Hepatocyte (in vitro differentiated cells): ENCODE results near the gene FANCD2. TPM values are rescaled to one million over a fixed set of nuclear protein-coding genes. Genes with fewer than 3 reads are reported as not detected.

Experiments used
- DNase-seq: peaks from one replicate; pipeline ENCODE4 v3.0.0-alpha.2; 2016; ENCODE audit warnings: low spot score
- H2AFZ ChIP-seq: fragments of 200-600 bp; sonication (generic); 2 replicates; pipeline ENCODE4 v1.6.0; 2016; ENCODE audit warnings: antibody characterized with exemption, mild to moderate bottlenecking
- H3K27ac ChIP-seq: fragments of 200-600 bp; sonication (generic); 2 replicates; pipeline ENCODE4 v1.5.1; 2016; ENCODE audit warnings: mild to moderate bottlenecking
- H3K27me3 ChIP-seq: fragments of 200-600 bp; sonication (generic); 2 replicates; pipeline ENCODE4 v1.6.1; 2016
- H3K36me3 ChIP-seq: fragments of 200-600 bp; sonication (generic); replicated peaks from 2 replicates; pipeline ENCODE4 v1.5.1; 2016; ENCODE audit warnings: low read depth; ENCODE audit not compliant: insufficient read depth
- H3K4me1 ChIP-seq: fragments of 200-600 bp; sonication (generic); 2 replicates; pipeline ENCODE4 v1.5.1; 2016; ENCODE audit warnings: mild to moderate bottlenecking, moderate library complexity; ENCODE audit not compliant: insufficient read depth
- H3K4me2 ChIP-seq: fragments of 200-600 bp; sonication (generic); 2 replicates; pipeline ENCODE4 v1.6.0; 2016
- H3K4me3 ChIP-seq: fragments of 200-600 bp; sonication (generic); 2 replicates; pipeline ENCODE4 v1.5.1; 2016; ENCODE audit warnings: mild to moderate bottlenecking
- H3K79me2 ChIP-seq: fragments of 200-600 bp; sonication (generic); 2 replicates; pipeline ENCODE4 v1.6.0; 2017; ENCODE audit warnings: mild to moderate bottlenecking
- H3K9me2 ChIP-seq: fragments of 200-600 bp; sonication (generic); replicated peaks from 2 replicates; pipeline ENCODE4 v1.6.0; 2017; ENCODE audit warnings: mild to moderate bottlenecking; ENCODE audit not compliant: insufficient read depth
- H3K9me3 ChIP-seq: fragments of 200-600 bp; sonication (generic); 2 replicates; pipeline ENCODE4 v1.5.1; 2016; ENCODE audit warnings: low read depth, mild to moderate bottlenecking
- H4K20me1 ChIP-seq: fragments of 200-600 bp; sonication (generic); 2 replicates; pipeline ENCODE4 v1.6.0; 2016; ENCODE audit warnings: mild to moderate bottlenecking; ENCODE audit not compliant: insufficient read depth, poor library complexity, severe bottlenecking
- EZH2 ChIP-seq: fragments of 200-600 bp; sonication (generic); IDR thresholded peaks from 2 replicates; pipeline ENCODE4 v1.6.1; 2016; ENCODE audit warnings: antibody characterized with exemption, mild to moderate bottlenecking, borderline replicate concordance
- EZH2phosphoT487 ChIP-seq: fragments of 200-600 bp; sonication (generic); IDR thresholded peaks from one replicate; pipeline ENCODE4 v1.6.1; 2018; ENCODE audit warnings: antibody characterized with exemption, mild to moderate bottlenecking, low read depth, moderate library complexity; ENCODE audit not compliant: unreplicated experiment, severe bottlenecking
- WGBS: methylation state at CpG from one replicate; pipeline ENCODE4 v1.1.6; 2016; ENCODE audit warnings: low lambda C conversion rate; ENCODE audit errors: missing lambda C conversion rate; 5-methylcytosine and 5-hydroxymethylcytosine counted together
- polyA plus RNA-seq: library from polyadenylated mRNA; unstranded; fragments of >200 nt; fragmentation: Nextera tagmentation; extraction: Ambion mirVana; gene quantifications from 2 replicates; pipeline ENCODE4 v1.2.1, GENCODE V29; 2016
- total RNA-seq: library from RNA; depleted of rRNA; stranded (reverse); fragments of >200 nt; gene quantifications from 2 replicates; pipeline ENCODE4 v1.2.3, GENCODE V29; 2014
- TF ChIP-seq, protein P1 (sequence below): fragments of 200-600 bp; sonication (generic); IDR thresholded peaks from 2 replicates; pipeline ENCODE4 v1.5.1; 2016; ENCODE audit warnings: antibody characterized with exemption, mild to moderate bottlenecking; ENCODE audit not compliant: poor library complexity

Gene FANCD2
- total and polyA plus RNA-seq, 2 experiments from 2014 or later = 5.3 to 8.8 TPM

DNA sequence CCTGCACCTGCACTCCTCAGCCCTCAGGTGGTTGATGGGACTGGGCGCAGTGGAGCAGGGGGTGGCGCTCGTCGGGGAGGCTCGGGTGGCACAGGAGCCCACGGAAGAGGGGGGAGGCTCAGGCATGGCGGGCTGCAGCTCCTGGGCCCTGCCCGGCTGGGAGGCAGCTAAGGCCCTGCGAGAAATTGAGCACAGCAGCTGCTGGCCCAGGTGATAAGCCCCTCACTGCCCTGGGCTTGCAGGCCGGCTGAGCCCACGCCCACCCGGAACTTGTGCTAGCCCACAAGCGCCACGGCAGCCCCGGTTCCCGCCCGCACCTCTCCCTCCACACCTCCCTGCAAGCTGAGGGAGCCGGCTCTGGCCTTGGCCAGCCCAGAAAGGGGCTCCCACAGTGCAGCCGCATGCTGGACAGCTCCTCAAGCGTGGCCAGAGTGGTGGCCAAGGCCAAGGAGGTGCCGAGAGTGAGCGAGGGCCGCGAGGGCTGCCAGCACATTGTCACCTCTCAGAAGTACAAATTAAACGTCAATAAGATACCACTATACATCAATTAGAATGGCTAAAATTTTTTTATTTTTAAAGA, 110.3 kb downstream of the FANCD2 start:
- no peaks in the 10 kb centered on the region for H3K4me1 ChIP-seq
- no peaks in the 10 kb centered on the region for H3K36me3 ChIP-seq
- H4K20me1 ChIP-seq = no peaks in the 10 kb centered on the region
- no peak overlapping the region for H3K4me3 ChIP-seq
- WGBS = 96% methylated on average over 25 of the region's 25 CpGs
- no peak for DNase-seq
- H3K4me2 ChIP-seq = no peak overlapping the region
- no peak for TF ChIP-seq EZH2phosphoT487
- TF ChIP-seq, protein P1, sequence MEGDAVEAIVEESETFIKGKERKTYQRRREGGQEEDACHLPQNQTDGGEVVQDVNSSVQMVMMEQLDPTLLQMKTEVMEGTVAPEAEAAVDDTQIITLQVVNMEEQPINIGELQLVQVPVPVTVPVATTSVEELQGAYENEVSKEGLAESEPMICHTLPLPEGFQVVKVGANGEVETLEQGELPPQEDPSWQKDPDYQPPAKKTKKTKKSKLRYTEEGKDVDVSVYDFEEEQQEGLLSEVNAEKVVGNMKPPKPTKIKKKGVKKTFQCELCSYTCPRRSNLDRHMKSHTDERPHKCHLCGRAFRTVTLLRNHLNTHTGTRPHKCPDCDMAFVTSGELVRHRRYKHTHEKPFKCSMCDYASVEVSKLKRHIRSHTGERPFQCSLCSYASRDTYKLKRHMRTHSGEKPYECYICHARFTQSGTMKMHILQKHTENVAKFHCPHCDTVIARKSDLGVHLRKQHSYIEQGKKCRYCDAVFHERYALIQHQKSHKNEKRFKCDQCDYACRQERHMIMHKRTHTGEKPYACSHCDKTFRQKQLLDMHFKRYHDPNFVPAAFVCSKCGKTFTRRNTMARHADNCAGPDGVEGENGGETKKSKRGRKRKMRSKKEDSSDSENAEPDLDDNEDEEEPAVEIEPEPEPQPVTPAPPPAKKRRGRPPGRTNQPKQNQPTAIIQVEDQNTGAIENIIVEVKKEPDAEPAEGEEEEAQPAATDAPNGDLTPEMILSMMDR = no peak
- TF ChIP-seq EZH2 = no peak
- no peaks in the 10 kb centered on the region for H3K27me3 ChIP-seq
- H2AFZ ChIP-seq = no peak overlapping the region
- no peak overlapping the region for H3K27ac ChIP-seq
- H3K9me3 ChIP-seq = no peaks in the 10 kb centered on the region
- H3K79me2 ChIP-seq = no peaks in the 10 kb centered on the region
- no peaks in the 10 kb centered on the region for H3K9me2 ChIP-seq

DNA sequence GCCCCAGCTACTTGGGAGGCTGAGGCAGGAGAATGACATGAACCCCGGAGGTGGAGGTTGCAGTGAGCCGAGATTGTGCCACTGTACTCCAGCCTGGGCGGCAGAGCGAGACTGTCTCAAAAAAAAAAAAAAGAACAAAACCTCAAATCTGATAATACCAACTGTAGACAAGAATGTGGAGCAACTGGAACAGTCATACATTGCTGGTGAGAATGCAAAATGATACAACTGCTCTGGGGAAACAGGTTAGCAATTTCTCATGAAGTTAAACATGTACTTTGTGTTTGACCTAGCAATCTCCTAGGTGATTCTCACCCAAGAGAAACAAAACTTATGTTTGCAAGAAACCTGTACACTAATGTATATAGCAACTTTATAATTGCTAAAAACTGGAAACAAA, 110.9 kb downstream of the FANCD2 start:
- TF ChIP-seq EZH2phosphoT487 = no peak
- TF ChIP-seq, protein P1 = no peak
- TF ChIP-seq EZH2 = no peak
- no peak for DNase-seq
- WGBS = 58% methylated on average over 2 of the region's 4 CpGs
- Histone ChIP-seq H3K27me3 (no peaks in the 10 kb centered on the region), H3K79me2 (peaks cover 3% of the 10 kb centered on the region), H2AFZ (no peak overlapping the region), H3K4me1 (no peaks in the 10 kb centered on the region), H3K36me3 (no peaks in the 10 kb centered on the region), H4K20me1 (no peaks in the 10 kb centered on the region), H3K9me2 (no peaks in the 10 kb centered on the region), H3K4me2 (no peak overlapping the region), H3K9me3 (no peaks in the 10 kb centered on the region), H3K4me3 (no peak overlapping the region), H3K27ac (no peak overlapping the region)

DNA sequence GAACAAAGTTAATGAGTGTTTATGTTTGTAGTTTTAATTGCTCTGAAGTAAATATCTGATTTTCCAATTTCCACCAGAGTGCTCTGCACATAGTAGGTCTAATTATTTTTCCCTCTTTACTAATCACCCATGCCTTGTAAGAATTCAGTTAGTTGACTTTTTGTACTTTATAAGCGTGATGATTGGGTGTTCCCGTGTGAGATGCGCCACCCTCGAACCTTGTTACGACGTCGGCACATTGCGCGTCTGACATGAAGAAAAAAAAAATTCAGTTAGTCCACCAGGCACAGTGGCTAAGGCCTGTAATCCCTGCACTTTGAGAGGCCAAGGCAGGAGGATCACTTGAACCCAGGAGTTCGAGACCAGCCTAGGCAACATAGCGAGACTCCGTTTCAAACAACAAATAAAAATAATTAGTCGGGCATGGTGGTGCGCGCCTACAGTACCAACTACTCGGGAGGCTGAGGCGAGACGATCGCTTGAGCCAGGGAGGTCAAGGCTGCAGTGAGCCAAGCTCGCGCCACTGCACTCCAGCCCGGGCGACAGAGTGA, 114.8 kb downstream of the FANCD2 start:
- Histone ChIP-seq H3K9me2 (no peaks in the 10 kb centered on the region), H3K4me3 (no peak overlapping the region), H3K9me3 (no peaks in the 10 kb centered on the region), H4K20me1 (peaks cover 23% of the 10 kb centered on the region), H3K79me2 (peaks cover 42% of the 10 kb centered on the region), H3K4me2 (peak overlapping the region; percentile 92), H3K4me1 (peaks cover 18% of the 10 kb centered on the region), H3K27me3 (no peaks in the 10 kb centered on the region), H3K36me3 (no peaks in the 10 kb centered on the region), H2AFZ (peak overlapping the region; percentile 43), H3K27ac (peak overlapping the region; percentile 98)
- WGBS = 84% methylated on average over 23 of the region's 23 CpGs
- DNase-seq = no peak
- TF ChIP-seq EZH2phosphoT487 (no peak), EZH2 (no peak)
- TF ChIP-seq, protein P1 = no peak
